ENCODE measurements around the gene SLC2A11.

GRCh38 chr22:23915290-23915689, 57.6 kb downstream of the SLC2A11 start:
- TF ChIP-seq, protein P1, sequence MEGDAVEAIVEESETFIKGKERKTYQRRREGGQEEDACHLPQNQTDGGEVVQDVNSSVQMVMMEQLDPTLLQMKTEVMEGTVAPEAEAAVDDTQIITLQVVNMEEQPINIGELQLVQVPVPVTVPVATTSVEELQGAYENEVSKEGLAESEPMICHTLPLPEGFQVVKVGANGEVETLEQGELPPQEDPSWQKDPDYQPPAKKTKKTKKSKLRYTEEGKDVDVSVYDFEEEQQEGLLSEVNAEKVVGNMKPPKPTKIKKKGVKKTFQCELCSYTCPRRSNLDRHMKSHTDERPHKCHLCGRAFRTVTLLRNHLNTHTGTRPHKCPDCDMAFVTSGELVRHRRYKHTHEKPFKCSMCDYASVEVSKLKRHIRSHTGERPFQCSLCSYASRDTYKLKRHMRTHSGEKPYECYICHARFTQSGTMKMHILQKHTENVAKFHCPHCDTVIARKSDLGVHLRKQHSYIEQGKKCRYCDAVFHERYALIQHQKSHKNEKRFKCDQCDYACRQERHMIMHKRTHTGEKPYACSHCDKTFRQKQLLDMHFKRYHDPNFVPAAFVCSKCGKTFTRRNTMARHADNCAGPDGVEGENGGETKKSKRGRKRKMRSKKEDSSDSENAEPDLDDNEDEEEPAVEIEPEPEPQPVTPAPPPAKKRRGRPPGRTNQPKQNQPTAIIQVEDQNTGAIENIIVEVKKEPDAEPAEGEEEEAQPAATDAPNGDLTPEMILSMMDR (IDR thresholded peaks at IDR 0.05) = no peak
- TF ChIP-seq POLR2A (IDR thresholded peaks at IDR 0.05) = no peak

Measured in adrenal gland (tissue), 5 donors.